Iris pigment epithelial cell (primary cell): Measurements from ENCODE around the gene OR8H1.

Experiments
- DNase-seq: peaks from one replicate; pipeline ENCODE4 v3.0.0-alpha.2; 2011; ENCODE audit warnings: low read depth

Gene OR8H1

GRCh38 chr11:56292154-56292553 is at the start of gene OR8H1:
Gene OR8H1 (minus strand): TSS chr11:56292254. CDS start chr11:56291062, 1,192 bp downstream.
- DNase-seq: no peak

DNA sequence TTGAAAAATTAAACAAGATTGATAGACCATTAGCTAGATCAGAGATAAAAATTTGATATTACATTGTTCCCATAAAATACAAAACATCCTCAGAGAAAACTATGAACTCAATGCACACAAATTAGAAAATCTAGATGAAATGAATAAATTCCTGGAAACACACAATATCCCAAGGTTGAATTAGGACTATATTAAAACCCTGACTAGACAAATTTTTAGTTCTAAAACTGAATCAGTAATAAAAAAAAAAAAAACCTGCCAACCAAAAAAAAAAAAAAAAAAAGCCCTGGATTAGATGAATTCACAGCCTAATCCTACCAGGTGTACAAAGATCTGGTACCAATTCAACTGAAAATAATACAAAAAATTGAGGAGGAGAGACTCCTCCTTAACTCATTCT is 48.2 kb upstream of the OR8H1 start:
- no peak for DNase-seq

DNA sequence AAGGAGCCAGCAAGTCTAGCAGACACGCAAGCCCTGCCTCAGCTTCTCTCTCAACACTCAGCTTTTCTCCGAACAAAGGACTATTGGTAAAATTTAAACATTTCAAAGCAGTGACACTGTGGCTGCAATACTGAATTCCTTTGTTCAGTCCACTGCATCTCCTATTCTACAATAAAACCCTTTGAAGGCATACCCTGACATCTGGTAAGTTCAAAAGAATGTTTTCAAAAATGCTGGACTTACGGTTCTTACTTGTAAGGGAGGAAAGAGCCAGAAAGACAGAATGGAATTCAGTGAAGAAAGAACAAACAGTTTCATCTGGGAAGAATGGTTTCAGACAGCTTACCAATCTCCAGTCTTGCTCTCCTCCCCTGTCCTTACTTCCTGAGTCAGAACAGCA is 41.1 kb upstream of the OR8H1 start:
- DNase-seq: no peak

- DNase-seq: no peak
Observed at GRCh38 chr11:56331861-56332491, 39.9 kb upstream of the OR8H1 start.

DNA sequence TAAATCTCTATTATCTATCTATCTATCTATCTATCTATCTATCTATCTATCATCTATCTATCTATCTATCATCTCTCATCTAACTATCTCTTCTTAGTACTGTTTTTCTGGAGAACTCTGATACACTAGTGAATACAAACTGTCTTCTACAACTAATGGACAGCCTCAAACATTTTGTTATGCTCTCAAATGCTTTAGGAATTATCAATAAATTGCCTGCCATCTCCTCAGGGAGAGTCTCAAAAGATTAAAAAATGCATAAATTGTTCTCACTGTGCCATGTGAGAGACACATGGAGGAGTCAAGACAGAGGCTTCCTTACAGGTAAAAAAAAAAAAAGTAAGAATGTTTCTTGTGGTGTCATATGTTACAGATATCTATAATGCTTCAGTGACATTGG is 22.8 kb upstream of the OR8H1 start, which contains the start of gene OR8K3:
Gene OR8K3 (plus strand): TSS at position 301 of the 400 bp plus-strand sequence. CDS start 3,163 bp downstream, outside the sequence.
- DNase-seq: no peak

DNA sequence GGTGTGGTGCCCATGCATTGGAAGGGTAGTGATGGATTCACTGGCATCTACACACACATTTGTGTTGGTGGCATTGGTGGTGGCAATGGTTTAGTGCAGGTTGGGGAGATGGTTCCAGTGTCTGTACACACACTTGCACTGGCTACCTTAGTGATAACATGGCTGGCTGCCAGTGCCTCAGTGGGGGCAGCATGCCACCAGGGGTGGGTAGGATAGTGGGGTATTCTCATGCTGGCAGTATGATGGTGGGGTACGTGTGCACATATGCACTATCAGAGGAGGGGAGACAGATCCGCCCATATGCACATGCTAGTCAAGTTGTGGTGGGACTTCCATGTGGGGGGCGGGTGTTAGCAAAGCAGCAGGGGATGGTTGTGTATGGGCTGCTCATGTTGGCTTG is 15.8 kb upstream of the OR8H1 start:
- DNase-seq: no peak

GRCh38 chr11:56296898-56297297 is 4.8 kb upstream of the OR8H1 start:
- DNase-seq: no peak

DNA sequence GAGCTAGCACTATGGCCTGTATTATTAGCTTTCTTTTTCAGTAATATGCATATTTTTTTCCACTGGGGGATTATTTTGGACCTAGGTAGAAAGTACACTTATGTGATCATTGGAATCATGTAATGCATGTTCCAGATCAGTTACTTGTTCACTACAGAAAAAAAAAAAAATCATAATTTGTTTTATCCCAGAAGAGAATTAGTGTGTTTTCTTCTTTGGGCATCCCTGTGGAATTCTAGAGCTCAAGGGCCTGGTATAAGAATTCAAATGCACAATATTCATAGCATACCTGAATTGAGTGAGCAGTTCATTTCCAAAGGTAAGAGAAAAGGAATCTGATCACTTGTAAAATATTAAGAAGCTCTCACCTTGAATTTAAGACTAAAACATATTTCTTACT is 18.2 kb downstream of the OR8H1 start, which contains the start of gene OR5T1:
Gene OR5T1 (plus strand): TSS at position 301 of the 400 bp plus-strand sequence. CDS start 1,485 bp downstream, outside the sequence.
- DNase-seq: no peak

DNA sequence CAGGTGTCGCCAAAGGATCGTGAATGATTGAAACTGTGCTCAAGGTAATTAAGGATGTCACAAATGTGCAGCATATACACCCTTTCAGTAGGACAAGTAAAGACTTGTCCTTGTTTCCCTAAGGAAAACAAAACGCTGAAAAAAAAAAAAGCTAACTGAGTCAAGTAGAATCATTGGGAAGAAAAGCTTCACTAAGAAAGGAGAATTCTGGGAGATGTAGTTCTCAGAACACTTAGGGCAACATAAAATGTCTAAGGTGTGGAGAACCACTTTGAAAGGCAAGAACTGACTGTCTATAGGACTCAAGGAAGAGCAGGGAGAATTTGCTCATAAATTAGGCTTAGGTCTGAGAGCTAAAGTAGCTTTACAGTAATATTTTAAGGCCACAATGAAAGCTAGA is 21.0 kb downstream of the OR8H1 start:
- DNase-seq: no peak

GRCh38 chr11:56251954-56252353 is 40.1 kb downstream of the OR8H1 start, which contains the start of gene OR5T3:
Gene OR5T3 (plus strand): TSS chr11:56252254. CDS start chr11:56252254, 0 bp downstream.
- DNase-seq: no peak
